ENCODE data around the gene SLC2A13. TPM values are rescaled to one million over a fixed set of nuclear protein-coding genes. Genes with fewer than 3 reads are reported as not detected.

Gene SLC2A13
- total and polyA plus RNA-seq, 4 donors, result 3.2 to 21.4 (median 7.4) TPM

DNA sequence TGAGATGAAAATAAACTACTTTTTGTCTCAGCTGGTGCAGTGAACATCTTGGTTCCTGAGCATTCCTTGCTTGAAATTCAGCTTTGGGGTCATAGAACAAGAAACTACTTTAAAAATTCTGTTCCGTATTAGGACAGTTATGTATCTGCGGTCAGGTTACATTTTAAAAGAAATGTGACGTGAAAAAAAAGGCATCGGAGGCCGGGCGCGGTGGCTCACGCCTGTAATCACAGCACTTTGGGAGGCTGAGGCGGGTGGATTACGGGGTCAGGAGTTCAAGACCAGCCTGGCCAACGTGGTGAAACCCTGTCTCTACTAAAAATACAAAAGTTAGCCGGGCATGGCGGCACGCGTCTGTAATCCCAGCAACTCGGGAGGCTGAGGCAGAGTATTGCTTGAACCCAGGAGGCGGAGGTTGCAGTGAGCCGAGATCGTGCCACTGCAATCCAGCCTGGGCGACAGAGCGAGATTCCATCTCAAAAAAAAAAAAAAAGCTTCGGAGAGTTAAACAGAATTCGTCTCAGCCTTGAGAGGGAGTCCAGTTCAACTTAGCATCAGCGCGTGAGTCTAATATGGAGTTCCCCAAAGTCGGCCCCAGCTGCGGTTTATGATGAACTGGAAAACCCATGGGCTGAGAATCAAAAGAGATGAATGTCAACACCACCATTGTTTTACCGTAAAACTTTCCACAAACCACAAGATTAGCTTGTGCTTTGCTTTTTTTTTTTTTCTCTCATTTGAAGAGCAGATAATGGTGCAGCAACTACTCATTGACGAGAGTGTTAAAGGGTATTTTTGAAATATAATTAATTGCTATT is 2.1 kb upstream of the SLC2A13 start:
- WGBS, 2 donors, result 80 to 89% methylated on average over 29 of the region's 29 CpGs
- Histone ChIP-seq H3K9ac (ENCODE audit: insufficient read depth in 1 of 2, low read length in 2 of 2) (no peak overlapping the region), H3K27me3 (ENCODE audit: control insufficient read depth in 3 of 3, insufficient read depth in 3 of 3, low read length in 2 of 3) (no peaks in the 10 kb centered on the region), H3K9me3 (ENCODE audit: control insufficient read depth in 4 of 4, insufficient read depth in 3 of 4, low read length in 3 of 4) (no peaks in the 10 kb centered on the region), H3K27ac (ENCODE audit: low read depth in 1 of 2, low read length in 1 of 2) (no peak overlapping the region), H3K4me1 (ENCODE audit: control insufficient read depth in 5 of 5, insufficient read depth in 5 of 5, low read length in 5 of 5) (peaks cover 0 to 25% (median 3%) of the 10 kb centered on the region in 5 donors), H3K36me3 (ENCODE audit: control insufficient read depth in 4 of 4, insufficient read depth in 4 of 4, low read length in 4 of 4) (no peaks in the 10 kb centered on the region), H3K4me3 (no peak overlapping the region)
- TF ChIP-seq, protein P1, sequence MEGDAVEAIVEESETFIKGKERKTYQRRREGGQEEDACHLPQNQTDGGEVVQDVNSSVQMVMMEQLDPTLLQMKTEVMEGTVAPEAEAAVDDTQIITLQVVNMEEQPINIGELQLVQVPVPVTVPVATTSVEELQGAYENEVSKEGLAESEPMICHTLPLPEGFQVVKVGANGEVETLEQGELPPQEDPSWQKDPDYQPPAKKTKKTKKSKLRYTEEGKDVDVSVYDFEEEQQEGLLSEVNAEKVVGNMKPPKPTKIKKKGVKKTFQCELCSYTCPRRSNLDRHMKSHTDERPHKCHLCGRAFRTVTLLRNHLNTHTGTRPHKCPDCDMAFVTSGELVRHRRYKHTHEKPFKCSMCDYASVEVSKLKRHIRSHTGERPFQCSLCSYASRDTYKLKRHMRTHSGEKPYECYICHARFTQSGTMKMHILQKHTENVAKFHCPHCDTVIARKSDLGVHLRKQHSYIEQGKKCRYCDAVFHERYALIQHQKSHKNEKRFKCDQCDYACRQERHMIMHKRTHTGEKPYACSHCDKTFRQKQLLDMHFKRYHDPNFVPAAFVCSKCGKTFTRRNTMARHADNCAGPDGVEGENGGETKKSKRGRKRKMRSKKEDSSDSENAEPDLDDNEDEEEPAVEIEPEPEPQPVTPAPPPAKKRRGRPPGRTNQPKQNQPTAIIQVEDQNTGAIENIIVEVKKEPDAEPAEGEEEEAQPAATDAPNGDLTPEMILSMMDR (IDR thresholded peaks at IDR 0.05; ENCODE audit: control extremely low read depth, extremely low read depth), result no peak
- no peak for ATAC-seq (ENCODE audit: insufficient read depth, low FRiP score)
- DNase-seq, result no peak

DNA sequence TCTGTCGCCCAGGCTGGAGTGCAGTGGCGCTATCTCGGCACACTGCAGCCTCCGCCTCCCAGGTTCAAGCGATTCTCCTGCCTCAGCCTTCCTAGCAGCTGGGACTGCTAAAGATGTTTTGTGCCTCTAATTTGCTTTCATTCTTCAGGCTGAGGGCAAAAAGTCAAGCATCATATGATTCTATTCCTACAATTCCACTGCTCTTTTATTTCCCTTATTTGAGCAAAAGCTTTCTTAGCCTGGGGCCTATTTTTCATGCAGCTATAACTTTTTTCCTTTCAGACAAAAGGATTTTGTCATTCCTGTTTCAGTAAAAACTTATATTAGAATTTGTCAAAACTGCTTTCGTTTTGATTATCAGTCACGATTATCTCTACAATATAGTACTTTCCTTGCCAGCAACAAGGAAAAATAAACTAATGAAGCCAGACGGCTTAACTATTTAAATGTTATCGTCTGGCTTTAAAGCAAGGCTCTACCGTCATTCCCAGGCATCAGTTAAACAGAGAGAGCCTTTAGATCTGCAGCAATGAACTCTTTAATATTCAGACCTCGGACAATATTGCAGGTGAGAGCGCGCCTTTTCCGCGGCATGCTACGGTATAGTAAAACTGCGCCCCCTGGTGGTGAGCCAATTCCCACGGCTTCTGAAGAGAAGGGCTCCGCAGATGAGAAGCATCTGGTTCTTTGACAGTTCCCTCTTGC is 1.4 kb upstream of the SLC2A13 start:
- no peaks in the 10 kb centered on the region for H3K9me3 ChIP-seq (ENCODE audit: control insufficient read depth in 4 of 4, insufficient read depth in 3 of 4, low read length in 3 of 4)
- TF ChIP-seq, protein P1 (IDR thresholded peaks at IDR 0.05; ENCODE audit: control extremely low read depth, extremely low read depth), result peak; percentile 81
- no peak overlapping the region for H3K4me3 ChIP-seq
- H3K36me3 ChIP-seq (ENCODE audit: control insufficient read depth in 4 of 4, insufficient read depth in 4 of 4, low read length in 4 of 4), result no peaks in the 10 kb centered on the region
- H3K27me3 ChIP-seq (ENCODE audit: control insufficient read depth in 3 of 3, insufficient read depth in 3 of 3, low read length in 2 of 3), result no peaks in the 10 kb centered on the region
- peaks cover 0 to 25% (median 4%) of the 10 kb centered on the region in 5 donors for H3K4me1 ChIP-seq (ENCODE audit: control insufficient read depth in 5 of 5, insufficient read depth in 5 of 5, low read length in 5 of 5)
- peak; percentile 54 for ATAC-seq (ENCODE audit: insufficient read depth, low FRiP score)
- peak overlapping the region in 1 of 2 donors; percentile 33 for H3K27ac ChIP-seq (ENCODE audit: low read depth in 1 of 2, low read length in 1 of 2)
- H3K9ac ChIP-seq (ENCODE audit: insufficient read depth in 1 of 2, low read length in 2 of 2), result no peak overlapping the region
- WGBS, 2 donors, result 22% methylated on average over 19 of the region's 19 CpGs
- DNase-seq, result peak; percentile 88 to 97 (median 93)

DNA sequence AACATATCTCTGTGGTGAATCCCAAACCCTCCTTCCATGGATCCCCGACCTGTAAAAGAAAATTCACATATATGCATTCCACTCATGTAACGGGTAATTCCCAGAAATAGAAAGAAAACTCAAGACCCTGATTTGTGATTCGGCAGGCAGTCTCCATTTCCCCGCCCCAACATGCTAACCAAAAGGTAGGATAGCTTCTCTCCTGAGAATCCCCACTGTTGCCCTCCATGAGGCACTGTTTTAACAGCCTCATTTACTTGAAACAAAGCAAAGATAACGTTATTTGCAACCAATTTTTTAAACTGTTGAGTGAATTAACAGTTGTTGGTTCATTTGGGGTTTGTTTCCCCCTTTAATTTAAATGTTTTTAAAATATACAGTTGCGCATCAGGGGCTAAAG is 774 bp upstream of the SLC2A13 start:
- TF ChIP-seq, protein P1 (IDR thresholded peaks at IDR 0.05; ENCODE audit: control extremely low read depth, extremely low read depth), result no peak
- no peak for ATAC-seq (ENCODE audit: insufficient read depth, low FRiP score)
- Histone ChIP-seq H3K4me3 (no peak overlapping the region), H3K9ac (ENCODE audit: insufficient read depth in 1 of 2, low read length in 2 of 2) (no peak overlapping the region), H3K36me3 (ENCODE audit: control insufficient read depth in 4 of 4, insufficient read depth in 4 of 4, low read length in 4 of 4) (no peaks in the 10 kb centered on the region), H3K27me3 (ENCODE audit: control insufficient read depth in 3 of 3, insufficient read depth in 3 of 3, low read length in 2 of 3) (no peaks in the 10 kb centered on the region), H3K27ac (ENCODE audit: low read depth in 1 of 2, low read length in 1 of 2) (peak overlapping the region in 1 of 2 donors; percentile 33), H3K9me3 (ENCODE audit: control insufficient read depth in 4 of 4, insufficient read depth in 3 of 4, low read length in 3 of 4) (no peaks in the 10 kb centered on the region), H3K4me1 (ENCODE audit: control insufficient read depth in 5 of 5, insufficient read depth in 5 of 5, low read length in 5 of 5) (peaks cover 0 to 25% (median 4%) of the 10 kb centered on the region in 5 donors)
- WGBS, 2 donors, result 76 to 88% methylated on average over 6 of the region's 6 CpGs
- DNase-seq, result no peak

Measured in lung (tissue), 12 donors.